Midbrain (tissue), 1 donor: ENCODE measurements around the gene POU2F2.
A peak's percentile ranks its signal among the peaks of the same experiment; 100 is the strongest.
"Not testable (repeated sequence)": the region's sequence is repeated elsewhere in the genome, so short reads cannot be mapped to it uniquely, and the experiment has no call there.

Experiments used
- DNase-seq: peaks from one replicate; lab custom pipeline; 2025; lab: John Stamatoyannopoulos, UW

POU2F2 gene

GRCh38 chr19:42124386-42124901, 7.8 kb downstream of the POU2F2 start:
- DNase-seq, result no peak

- no peak for DNase-seq
Measured at GRCh38 chr19:42123765-42124164, 8.5 kb downstream of the POU2F2 start.

- DNase-seq, result no peak
Measured at GRCh38 chr19:42122691-42123607, 9.3 kb downstream of the POU2F2 start.

GRCh38 chr19:42121656-42122069, 10.6 kb downstream of the POU2F2 start:
- peak; percentile 3 for DNase-seq

GRCh38 chr19:42121036-42121621, 11.1 kb downstream of the POU2F2 start:
- DNase-seq, result no peak

GRCh38 chr19:42120276-42120980, 11.8 kb downstream of the POU2F2 start:
- DNase-seq, result no peak

- no peak for DNase-seq
Measured at GRCh38 chr19:42117076-42117475, 15.2 kb downstream of the POU2F2 start.

- DNase-seq, result no peak
Measured at GRCh38 chr19:42116308-42117075, 15.8 kb downstream of the POU2F2 start.

GRCh38 chr19:42115705-42116104, 16.5 kb downstream of the POU2F2 start:
- DNase-seq, result no peak

- no peak for DNase-seq
Measured at GRCh38 chr19:42115219-42115618, 17.0 kb downstream of the POU2F2 start.

- no peak for DNase-seq
Measured at GRCh38 chr19:42114412-42114811, 17.8 kb downstream of the POU2F2 start.

GRCh38 chr19:42113641-42114348, 18.5 kb downstream of the POU2F2 start:
- no peak for DNase-seq

GRCh38 chr19:42111811-42112210, 20.4 kb downstream of the POU2F2 start:
- DNase-seq, result no peak

GRCh38 chr19:42111384-42111783, 20.9 kb downstream of the POU2F2 start:
- DNase-seq, result no peak

- DNase-seq, result no peak
Measured at GRCh38 chr19:42110658-42111057, 21.6 kb downstream of the POU2F2 start.

- no peak for DNase-seq
Measured at GRCh38 chr19:42109896-42110295, 22.4 kb downstream of the POU2F2 start.

GRCh38 chr19:42108527-42109389, 23.5 kb downstream of the POU2F2 start:
- peak; percentile 64 for DNase-seq

- DNase-seq, result no peak
Measured at GRCh38 chr19:42105368-42105767, 26.9 kb downstream of the POU2F2 start.

GRCh38 chr19:42102877-42103276, 29.4 kb downstream of the POU2F2 start:
- DNase-seq, result no peak

- not testable (repeated sequence) for DNase-seq
Measured at GRCh38 chr19:42100241-42100640, 32.0 kb downstream of the POU2F2 start.
